GM19395 (cell line): Measurements from ENCODE around the gene FARSA.
"Not testable (repeated sequence)": the region's sequence is repeated elsewhere in the genome, so short reads cannot be mapped to it uniquely, and the experiment has no call there.

Experiments used
- ATAC-seq: cut with Tn5 transposase; IDR thresholded peaks from one replicate; pipeline ENCODE4 v1.9.1; 2021; ENCODE audit warnings: mild to moderate bottlenecking, moderate library complexity; ENCODE audit not compliant: unreplicated experiment

The FARSA gene

GRCh38 chr19:12933287-12934072 is at the start of gene FARSA:
FARSA (minus strand) TSS chr19:12933711; CDS start chr19:12933696, 15 bp downstream.
- ATAC-seq: peak; percentile 55

- ATAC-seq: no peak
Measured at GRCh38 chr19:12983091-12983490, 49.6 kb upstream of the FARSA start.

- ATAC-seq: no peak
Measured at GRCh38 chr19:12982648-12983047, 49.1 kb upstream of the FARSA start.

GRCh38 chr19:12979974-12980373 is 46.5 kb upstream of the FARSA start:
- ATAC-seq: no peak

- not testable (repeated sequence) for ATAC-seq
Measured at GRCh38 chr19:12976109-12976508, 42.6 kb upstream of the FARSA start.

GRCh38 chr19:12975221-12975741 is 41.8 kb upstream of the FARSA start:
- no peak for ATAC-seq

GRCh38 chr19:12974301-12975220 is 41.0 kb upstream of the FARSA start:
- no peak for ATAC-seq

- no peak for ATAC-seq
Measured at GRCh38 chr19:12973236-12973635, 39.7 kb upstream of the FARSA start.

GRCh38 chr19:12970070-12970820 is 36.7 kb upstream of the FARSA start:
- ATAC-seq: no peak

- ATAC-seq: no peak
Measured at GRCh38 chr19:12969292-12969988, 35.9 kb upstream of the FARSA start, which contains the start of gene DAND5. DAND5 (plus strand) TSS chr19:12969576; CDS start chr19:12969661, 85 bp downstream.

GRCh38 chr19:12967907-12968306 is 34.4 kb upstream of the FARSA start:
- no peak for ATAC-seq

GRCh38 chr19:12965812-12966135 is 32.3 kb upstream of the FARSA start:
- no peak for ATAC-seq

GRCh38 chr19:12965017-12965811 is 31.7 kb upstream of the FARSA start:
- peak; percentile 63 for ATAC-seq

GRCh38 chr19:12959481-12959880 is 26.0 kb upstream of the FARSA start:
- ATAC-seq: no peak

GRCh38 chr19:12957389-12957952 is 24.0 kb upstream of the FARSA start:
- not testable (repeated sequence) for ATAC-seq

GRCh38 chr19:12956446-12957388 is 23.2 kb upstream of the FARSA start, which contains the start of gene GADD45GIP1:
GADD45GIP1 (minus strand) TSS chr19:12957223; CDS start chr19:12957212, 11 bp downstream.
- no peak for ATAC-seq

GRCh38 chr19:12955996-12956395 is 22.5 kb upstream of the FARSA start:
- ATAC-seq: no peak

GRCh38 chr19:12955575-12955974 is 22.1 kb upstream of the FARSA start:
- not testable (repeated sequence) for ATAC-seq
